EH (cell line): Measurements from ENCODE around the gene KCNJ10.
"Not testable (repeated sequence)": the region's sequence is repeated elsewhere in the genome, so short reads cannot be mapped to it uniquely, and the experiment has no call there.

Experiments used
- DNase-seq: peaks from one replicate; pipeline ENCODE4 v3.0.0-alpha.2; 2015; ENCODE audit warnings: low read depth

The KCNJ10 gene

GRCh38 chr1:160061369-160062229 is 8.4 kb downstream of the KCNJ10 start:
- no peak for DNase-seq

GRCh38 chr1:160058087-160058486 is 11.9 kb downstream of the KCNJ10 start:
- peak; percentile 20 for DNase-seq

GRCh38 chr1:160056648-160057169 is 13.3 kb downstream of the KCNJ10 start:
- DNase-seq = no peak

GRCh38 chr1:160053548-160054365 is 16.2 kb downstream of the KCNJ10 start:
- no peak for DNase-seq

- DNase-seq = no peak
Observed at GRCh38 chr1:160052936-160053335, 17.0 kb downstream of the KCNJ10 start.

GRCh38 chr1:160050619-160051018 is 19.3 kb downstream of the KCNJ10 start:
- no peak for DNase-seq

GRCh38 chr1:160050182-160050581 is 19.8 kb downstream of the KCNJ10 start:
- not testable (repeated sequence) for DNase-seq

GRCh38 chr1:160049101-160049500 is 20.9 kb downstream of the KCNJ10 start:
- no peak for DNase-seq

GRCh38 chr1:160048335-160048734 is 21.6 kb downstream of the KCNJ10 start:
- DNase-seq = no peak

- DNase-seq = no peak
Observed at GRCh38 chr1:160047111-160047991, 22.6 kb downstream of the KCNJ10 start.

- peak; percentile 45 for DNase-seq
Observed at GRCh38 chr1:160046494-160047110, 23.4 kb downstream of the KCNJ10 start.

- no peak for DNase-seq
Observed at GRCh38 chr1:160045653-160046052, 24.3 kb downstream of the KCNJ10 start.

GRCh38 chr1:160043543-160043942 is 26.4 kb downstream of the KCNJ10 start:
- DNase-seq = no peak

- peak; percentile 16 for DNase-seq
Observed at GRCh38 chr1:160040476-160040875, 29.5 kb downstream of the KCNJ10 start.

GRCh38 chr1:160032165-160032820 is 37.7 kb downstream of the KCNJ10 start:
- peak; percentile 10 for DNase-seq

GRCh38 chr1:160031365-160032164 is 38.4 kb downstream of the KCNJ10 start, which contains the start of gene PIGM:
Gene PIGM (minus strand): TSS chr1:160031990. CDS start chr1:160031739, 251 bp downstream.
- DNase-seq = peak; percentile 90

GRCh38 chr1:160030657-160031364 is 39.1 kb downstream of the KCNJ10 start:
- peak; percentile 13 for DNase-seq

GRCh38 chr1:160028426-160028825 is 41.5 kb downstream of the KCNJ10 start:
- DNase-seq = no peak

GRCh38 chr1:160025314-160025713 is 44.6 kb downstream of the KCNJ10 start:
- no peak for DNase-seq
